ENCODE results near the gene TNFRSF14.

GRCh38 chr1:2516124-2516523 is 40.0 kb upstream of the TNFRSF14 start:
- no peak for TF ChIP-seq CTCF (IDR thresholded peaks at IDR 0.05; ENCODE audit: insufficient read depth, low read depth, low read length)
- TF ChIP-seq EZH2 (IDR thresholded peaks at IDR 0.05; ENCODE audit: insufficient read depth, low read length): no peak
